Endothelial cell of umbilical vein (primary cell): Measurements from ENCODE around the gene GAPDHS.

Experiments
- EZH2 ChIP-seq: IDR thresholded peaks from 2 replicates; pipeline ENCODE4 v1.6.1; 2012; ENCODE audit warnings: borderline replicate concordance, low read depth, mild to moderate bottlenecking, moderate library complexity, low read length, inconsistent platforms; ENCODE audit not compliant: severe bottlenecking
- GATA2 ChIP-seq: IDR thresholded peaks from 2 replicates; pipeline ENCODE4 v1.7.0; 2011; ENCODE audit warnings: low read depth, mild to moderate bottlenecking, moderate library complexity, mixed read lengths, low read length; ENCODE audit not compliant: insufficient read length, insufficient read depth
- JUN ChIP-seq: IDR thresholded peaks from 2 replicates; pipeline ENCODE4 v1.6.1; 2011; ENCODE audit warnings: borderline replicate concordance, low read depth; ENCODE audit not compliant: insufficient read length, insufficient read depth
- MYC ChIP-seq: IDR thresholded peaks from one replicate; pipeline ENCODE4 v1.6.1; 2011; ENCODE audit warnings: mild to moderate bottlenecking, low read depth, low read length
- POLR2A ChIP-seq: IDR thresholded peaks from 2 replicates; pipeline ENCODE4 v1.6.1; 2012; ENCODE audit warnings: low read depth, mild to moderate bottlenecking, control low read depth, low read length
- POLR2AphosphoS5 ChIP-seq: IDR thresholded peaks from 2 replicates; pipeline ENCODE4 v1.6.1; 2012; ENCODE audit warnings: low read depth, mild to moderate bottlenecking, control low read depth, low read length, moderate library complexity; ENCODE audit not compliant: insufficient read depth
- TF ChIP-seq, protein P1 (sequence below), 2 donors: IDR thresholded peaks; 1 replicate in 1 of 2; 2 replicates in 1 of 2; pipeline ENCODE4 v1.5.1; 2011; ENCODE audit warnings: low read length in 2 of 2, mild to moderate bottlenecking in 2 of 2, moderate library complexity in 2 of 2, control low read depth in 1 of 2, inconsistent platforms in 1 of 2, low read depth in 1 of 2; ENCODE audit not compliant: insufficient read depth in 1 of 2; ENCODE audit errors: extremely low read depth in 1 of 2
- TF ChIP-seq, protein P2 (sequence below): IDR thresholded peaks from 2 replicates; pipeline ENCODE4 v1.6.1; 2011; ENCODE audit not compliant: insufficient read depth, insufficient read length

DNA sequence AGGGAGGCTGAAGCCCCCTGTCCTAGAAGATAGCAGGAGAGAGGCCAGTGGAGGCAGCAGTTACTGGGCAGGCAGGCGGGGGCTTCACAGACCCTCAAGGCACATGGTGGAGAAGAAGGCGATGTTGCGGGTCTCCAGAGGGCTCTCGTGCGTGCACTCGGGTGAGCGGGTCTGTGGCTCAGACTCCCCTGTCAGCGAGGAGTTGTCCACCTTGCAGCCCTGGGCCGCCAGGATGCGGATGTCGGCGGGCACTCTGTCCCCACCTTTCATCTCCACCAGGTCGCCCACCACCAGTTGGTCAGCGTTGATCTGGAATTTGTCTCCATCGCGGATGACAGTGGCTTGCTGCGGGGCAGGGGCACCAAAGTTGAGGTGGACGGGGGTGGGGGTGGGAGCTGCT lies 27.0 kb downstream of the GAPDHS start:
- TF ChIP-seq, protein P1, sequence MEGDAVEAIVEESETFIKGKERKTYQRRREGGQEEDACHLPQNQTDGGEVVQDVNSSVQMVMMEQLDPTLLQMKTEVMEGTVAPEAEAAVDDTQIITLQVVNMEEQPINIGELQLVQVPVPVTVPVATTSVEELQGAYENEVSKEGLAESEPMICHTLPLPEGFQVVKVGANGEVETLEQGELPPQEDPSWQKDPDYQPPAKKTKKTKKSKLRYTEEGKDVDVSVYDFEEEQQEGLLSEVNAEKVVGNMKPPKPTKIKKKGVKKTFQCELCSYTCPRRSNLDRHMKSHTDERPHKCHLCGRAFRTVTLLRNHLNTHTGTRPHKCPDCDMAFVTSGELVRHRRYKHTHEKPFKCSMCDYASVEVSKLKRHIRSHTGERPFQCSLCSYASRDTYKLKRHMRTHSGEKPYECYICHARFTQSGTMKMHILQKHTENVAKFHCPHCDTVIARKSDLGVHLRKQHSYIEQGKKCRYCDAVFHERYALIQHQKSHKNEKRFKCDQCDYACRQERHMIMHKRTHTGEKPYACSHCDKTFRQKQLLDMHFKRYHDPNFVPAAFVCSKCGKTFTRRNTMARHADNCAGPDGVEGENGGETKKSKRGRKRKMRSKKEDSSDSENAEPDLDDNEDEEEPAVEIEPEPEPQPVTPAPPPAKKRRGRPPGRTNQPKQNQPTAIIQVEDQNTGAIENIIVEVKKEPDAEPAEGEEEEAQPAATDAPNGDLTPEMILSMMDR (IDR thresholded peaks at IDR 0.05; ENCODE audit: extremely low read depth in 1 of 2, insufficient read depth in 1 of 2, low read depth in 1 of 2, low read length in 2 of 2) = no peak
- TF ChIP-seq POLR2A = no peak
- TF ChIP-seq JUN = no peak
- TF ChIP-seq POLR2AphosphoS5 = no peak
- no peak for TF ChIP-seq EZH2
- no peak for TF ChIP-seq MYC
- TF ChIP-seq, protein P2, sequence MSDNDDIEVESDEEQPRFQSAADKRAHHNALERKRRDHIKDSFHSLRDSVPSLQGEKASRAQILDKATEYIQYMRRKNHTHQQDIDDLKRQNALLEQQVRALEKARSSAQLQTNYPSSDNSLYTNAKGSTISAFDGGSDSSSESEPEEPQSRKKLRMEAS = no peak
- no peak for TF ChIP-seq GATA2
